ENCODE data around the gene PALLD. TPM values are rescaled to one million over a fixed set of nuclear protein-coding genes. Genes with fewer than 3 reads are reported as not detected.

Gene PALLD
- total RNA-seq, 1 experiment from 2014 or later, result 166 TPM

DNA sequence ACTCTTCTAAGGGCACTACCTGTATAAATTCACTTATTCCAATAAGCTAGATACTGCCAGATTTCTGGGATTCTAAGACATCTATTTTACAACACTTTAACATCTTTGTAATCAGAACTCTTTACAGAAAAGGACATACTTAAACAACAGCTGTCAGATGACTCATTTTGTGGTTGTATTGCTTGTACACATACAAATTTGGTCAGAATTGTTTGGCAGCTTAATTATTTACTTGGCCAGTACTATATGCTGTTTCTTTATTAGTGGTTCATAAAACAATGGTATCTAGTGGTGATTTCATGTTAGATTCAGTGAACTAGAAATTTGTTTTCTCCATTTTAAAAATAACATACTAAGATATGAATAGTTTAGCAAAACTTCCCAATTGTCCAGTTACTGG lies 27.2 kb downstream of the PALLD start:
- Histone ChIP-seq H3K27me3 (ENCODE audit: insufficient read depth, low read length) (no peaks in the 10 kb centered on the region), H3K4me1 (ENCODE audit: control insufficient read depth in 1 of 2, insufficient read depth in 2 of 2, low read length in 2 of 2) (peaks cover 45 to 70% of the 10 kb centered on the region in 2 experiments), H3K79me2 (ENCODE audit: insufficient read depth, low read length) (peaks cover 99% of the 10 kb centered on the region), H3K4me2 (ENCODE audit: low read length) (no peak overlapping the region), H3K4me3 (replicated peaks in 1 of 2; ENCODE audit: low read depth in 1 of 2, low read length in 2 of 2) (no peak overlapping the region), H2AFZ (ENCODE audit: low read depth, low read length, poor library complexity, severe bottlenecking) (no peak overlapping the region), H3K9me2 (ENCODE audit: insufficient read depth) (no peaks in the 10 kb centered on the region), H3K9ac (ENCODE audit: low read length) (no peak overlapping the region), H3K9me3 (ENCODE audit: control insufficient read depth in 1 of 2, insufficient read depth in 1 of 2, low read depth in 1 of 2, low read length in 2 of 2) (no peaks in the 10 kb centered on the region), H3K36me3 (ENCODE audit: control insufficient read depth in 1 of 2, insufficient read depth in 2 of 2, low read length in 2 of 2) (peaks cover 20 to 52% of the 10 kb centered on the region in 2 experiments), H4K20me1 (ENCODE audit: insufficient read depth) (no peaks in the 10 kb centered on the region), H3K27ac (ENCODE audit: low read depth, low read length) (peak overlapping the region; percentile 57; the same call in 1 of the 2 replicates)
- CTCF ChIA-PET, result interaction anchor here (1.3 kb wide), 1 partner anchor 9 kb away, joined by 7 read pairs; no protein-coding TSS in a partner anchor
- no peak for ATAC-seq
- intact Hi-C loops (cut with micrococcal nuclease), result no loop called here
- RAD21 ChIA-PET (ENCODE audit: low non-redundant PET in 1 of 2, low total read pairs in 2 of 2, uncharacterized antibody in 2 of 2, unreplicated experiment in 2 of 2), result no interaction called here
- DNase-seq (ENCODE audit: low read depth, low spot score), result no peak
- no TSS peak for BruUV-seq (replicated peaks)
- 0 out of 2 replicates have a peak, but pooled peaks have one; percentile 19 for TF ChIP-seq SRF (IDR thresholded peaks at IDR 0.05; ENCODE audit: low read depth)
- TF ChIP-seq POLR2AphosphoS5 (IDR thresholded peaks at IDR 0.05; ENCODE audit: low read depth, low read length), result peak; percentile 25; the same call in 1 of the 2 replicates
- TF ChIP-seq ZBTB33 (IDR thresholded peaks at IDR 0.05; ENCODE audit: extremely low read depth, insufficient replicate concordance, low read length), result no peak
- TF ChIP-seq ZNF274 (IDR thresholded peaks at IDR 0.05; ENCODE audit: low read depth, low read length), result no peak
- peak; percentile 53 for TF ChIP-seq FOSL1 (IDR thresholded peaks at IDR 0.05; ENCODE audit: low read depth)
- TF ChIP-seq YY1 (IDR thresholded peaks at IDR 0.05; ENCODE audit: extremely low read depth, insufficient replicate concordance, low read depth, low read length), result no peak
- TF ChIP-seq EZH2 (IDR thresholded peaks at IDR 0.05), result no peak
- 0 out of 2 replicates have a peak, but pooled peaks have one; percentile 17 for TF ChIP-seq MAX (IDR thresholded peaks at IDR 0.05)
- TF ChIP-seq EGR1 (IDR thresholded peaks at IDR 0.05; ENCODE audit: low read depth), result no peak
- no peak for TF ChIP-seq CEBPB (IDR thresholded peaks at IDR 0.05; ENCODE audit: low read depth)
- no peak for TF ChIP-seq SIN3A (IDR thresholded peaks at IDR 0.05; ENCODE audit: low read depth)
- peak; percentile 26; the same call in 1 of the 2 replicates for TF ChIP-seq SP1 (IDR thresholded peaks at IDR 0.05; ENCODE audit: low read depth)
- no peak for TF ChIP-seq REST (IDR thresholded peaks at IDR 0.05; ENCODE audit: low read depth)
- no peak for TF ChIP-seq ATF3 (IDR thresholded peaks at IDR 0.05)
- TF ChIP-seq CBX3 (IDR thresholded peaks at IDR 0.05; ENCODE audit: low read depth), result no peak
- no peak for TF ChIP-seq ELF1 (IDR thresholded peaks at IDR 0.05; ENCODE audit: borderline replicate concordance, low read depth)
- no peak for TF ChIP-seq RAD21 (IDR thresholded peaks at IDR 0.05; ENCODE audit: low read depth)
- no peak for TF ChIP-seq ZFX (IDR thresholded peaks at IDR 0.05)
- no peak for TF ChIP-seq TCF7L2 (IDR thresholded peaks at IDR 0.05; ENCODE audit: borderline replicate concordance, extremely low read depth, insufficient read depth, insufficient read length)
- TF ChIP-seq EZH2phosphoT487 (IDR thresholded peaks at IDR 0.05; ENCODE audit: borderline replicate concordance), result no peak
- TF ChIP-seq JUND (IDR thresholded peaks at IDR 0.05), result peak; percentile 41
- POLR2A ChIA-PET, result interaction anchor here (0.7 to 1.2 kb wide), 2 partner anchors 13 to 15 kb away, joined by 3 to 5 read pairs; no protein-coding TSS in a partner anchor
